Neural progenitor cell (in vitro differentiated cells): ENCODE measurements around the gene RNF224.

Source experiments
- CTCF ChIP-seq: fragments of 200-600 bp; sonication (generic); IDR thresholded peaks from 2 replicates; pipeline ENCODE4 v1.5.1; 2017; ENCODE audit warnings: antibody characterized with exemption, mild to moderate bottlenecking
- EZH2 ChIP-seq: fragments of 200-600 bp; sonication (generic); IDR thresholded peaks from 2 replicates; pipeline ENCODE4 v1.6.1; 2017; ENCODE audit warnings: antibody characterized with exemption, mild to moderate bottlenecking, moderate library complexity

- TF ChIP-seq EZH2 (no peak), CTCF (no peak)
These were observed 18.4 kb downstream of the RNF224 start for GRCh38 chr9:137245450-137246421.
